Measurements from ENCODE around the gene C9.
"Not testable (repeated sequence)": the region's sequence is repeated elsewhere in the genome, so short reads cannot be mapped to it uniquely, and the experiment has no call there.

C9 gene

GRCh38 chr5:39256477-39257235, 107.6 kb downstream of the C9 start:
- DNase-seq, result no peak

GRCh38 chr5:39255406-39255805, 108.9 kb downstream of the C9 start:
- DNase-seq, result no peak

- no peak for DNase-seq
Observed at GRCh38 chr5:39254671-39255070, 109.6 kb downstream of the C9 start.

- DNase-seq, result no peak
Observed at GRCh38 chr5:39253196-39253595, 111.1 kb downstream of the C9 start.

- no peak for DNase-seq
Observed at GRCh38 chr5:39249564-39250274, 114.6 kb downstream of the C9 start.

- DNase-seq, result no peak
Observed at GRCh38 chr5:39249069-39249468, 115.2 kb downstream of the C9 start.

- no peak for DNase-seq
Observed at GRCh38 chr5:39240750-39241149, 123.5 kb downstream of the C9 start.

- no peak for DNase-seq
Observed at GRCh38 chr5:39238366-39239105, 125.8 kb downstream of the C9 start.

- DNase-seq, result no peak
Observed at GRCh38 chr5:39236718-39237117, 127.6 kb downstream of the C9 start.

- DNase-seq, result no peak
Observed at GRCh38 chr5:39235648-39236047, 128.6 kb downstream of the C9 start.

GRCh38 chr5:39234494-39234893, 129.8 kb downstream of the C9 start:
- not testable (repeated sequence) for DNase-seq
